Stimulated activated CD4-positive, alpha-beta T cell treated with anti-CD3 and anti-CD28 coated beads, Interleukin-2, amount 100 ng/mL, for 4 hours (primary cell): ENCODE data around the gene SMCO1.
"Not testable (repeated sequence)": the region's sequence is repeated elsewhere in the genome, so short reads cannot be mapped to it uniquely, and the experiment has no call there.

Experiments
- DNase-seq: peaks from one replicate; pipeline ENCODE4 v3.0.0-alpha.2; 2020; ENCODE audit warnings: low read depth

The SMCO1 gene

DNA sequence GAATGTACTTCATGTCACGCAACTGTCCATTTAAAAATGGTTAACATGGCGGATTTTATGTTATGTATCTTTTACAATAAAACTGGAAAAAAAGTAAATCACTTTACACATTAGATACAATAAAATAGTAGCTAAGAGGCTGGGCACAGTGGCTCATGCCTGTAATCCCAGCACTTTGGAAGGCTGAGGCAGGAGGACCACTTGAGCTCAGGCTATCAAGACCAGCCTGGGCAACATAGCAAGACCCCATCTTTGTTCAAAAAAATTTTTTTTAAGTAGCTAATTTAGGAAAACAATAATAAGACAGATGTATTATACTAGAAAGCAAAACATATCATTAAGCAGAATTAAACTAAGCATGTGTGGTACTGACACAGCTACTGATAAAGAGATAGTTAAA, 23.1 kb downstream of the SMCO1 start:
- no peak for DNase-seq

GRCh38 chr3:196489747-196490146, 25.4 kb downstream of the SMCO1 start:
- no peak for DNase-seq

- no peak for DNase-seq
Measured at GRCh38 chr3:196486263-196486662, 28.9 kb downstream of the SMCO1 start.

GRCh38 chr3:196477678-196478077, 37.5 kb downstream of the SMCO1 start:
- DNase-seq = no peak

GRCh38 chr3:196472286-196472685, 42.9 kb downstream of the SMCO1 start:
- DNase-seq = no peak

- no peak for DNase-seq
Measured at GRCh38 chr3:196471551-196471950, 43.6 kb downstream of the SMCO1 start.

- DNase-seq = not testable (repeated sequence)
Measured at GRCh38 chr3:196470182-196470581, 45.0 kb downstream of the SMCO1 start.

GRCh38 chr3:196463804-196464203, 51.3 kb downstream of the SMCO1 start:
- no peak for DNase-seq

DNA sequence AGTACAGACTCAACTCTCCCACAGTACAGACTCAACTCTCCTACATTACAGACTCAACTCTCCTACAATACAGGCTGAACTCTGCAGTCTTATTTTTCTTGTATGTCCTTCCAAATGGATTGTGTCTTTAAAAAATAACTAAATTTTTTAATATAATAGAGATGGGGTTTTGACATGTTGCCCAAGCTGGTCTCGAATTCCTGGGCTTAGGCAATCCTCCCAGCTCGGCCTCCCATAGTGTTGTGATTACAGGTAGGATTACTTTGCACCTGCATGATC, 51.7 kb downstream of the SMCO1 start:
- no peak for DNase-seq

GRCh38 chr3:196462680-196463477, 52.3 kb downstream of the SMCO1 start:
- not testable (repeated sequence) for DNase-seq

DNA sequence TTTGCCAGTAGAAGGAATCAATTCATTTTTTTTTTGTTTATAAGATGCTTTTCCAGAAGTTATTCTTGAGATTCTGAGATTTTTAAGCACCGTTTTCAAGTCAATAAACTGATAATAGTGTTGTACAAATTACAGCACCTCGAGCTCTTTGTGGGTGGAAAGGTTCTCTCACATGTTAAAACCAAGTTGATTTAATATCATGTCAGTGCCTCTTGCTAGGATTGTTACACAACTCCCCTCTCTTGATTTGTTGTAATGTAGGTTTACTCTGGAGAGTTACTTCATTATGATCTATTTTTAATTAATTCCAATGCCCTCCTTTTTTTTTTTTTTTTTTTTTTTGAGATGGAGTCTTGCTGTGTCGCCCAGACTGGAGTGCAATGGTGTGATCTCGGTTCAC, 57.1 kb downstream of the SMCO1 start:
- no peak for DNase-seq

DNA sequence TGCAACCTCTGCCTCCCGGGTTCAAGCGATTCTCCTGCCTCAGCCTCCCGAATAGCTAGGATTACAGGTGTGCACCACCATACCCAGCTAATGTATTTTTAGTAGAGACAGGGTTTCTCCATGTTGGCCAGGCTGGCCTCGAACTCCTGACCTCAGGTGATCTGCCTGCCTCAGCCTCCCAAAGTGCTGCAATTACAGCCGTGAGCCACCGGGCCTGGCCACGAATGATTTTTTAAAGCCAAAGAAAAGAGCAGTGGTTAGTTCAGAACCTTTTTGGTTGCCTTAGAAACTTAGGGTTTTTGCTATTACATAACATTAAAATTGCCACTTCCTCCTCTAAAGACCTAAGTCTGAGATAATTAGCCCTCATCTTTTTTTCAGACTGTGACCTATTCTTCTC, 57.7 kb downstream of the SMCO1 start:
- DNase-seq = not testable (repeated sequence)
